K562 treated with DMSO at 1 percent for 24 hours (cell line): ENCODE results near the gene CDC23. TPM values are rescaled to one million over a fixed set of nuclear protein-coding genes. Genes with fewer than 3 reads are reported as not detected.

ENCODE experiments used
- total RNA-seq: library from RNA; unstranded; fragments of 300-600 nt; gene quantifications from 2 replicates; pipeline ENCODE4 v1.2.3, GENCODE V29; 2022; ENCODE audit warnings: low read depth; ENCODE audit not compliant: insufficient read depth

The CDC23 gene, protein sequence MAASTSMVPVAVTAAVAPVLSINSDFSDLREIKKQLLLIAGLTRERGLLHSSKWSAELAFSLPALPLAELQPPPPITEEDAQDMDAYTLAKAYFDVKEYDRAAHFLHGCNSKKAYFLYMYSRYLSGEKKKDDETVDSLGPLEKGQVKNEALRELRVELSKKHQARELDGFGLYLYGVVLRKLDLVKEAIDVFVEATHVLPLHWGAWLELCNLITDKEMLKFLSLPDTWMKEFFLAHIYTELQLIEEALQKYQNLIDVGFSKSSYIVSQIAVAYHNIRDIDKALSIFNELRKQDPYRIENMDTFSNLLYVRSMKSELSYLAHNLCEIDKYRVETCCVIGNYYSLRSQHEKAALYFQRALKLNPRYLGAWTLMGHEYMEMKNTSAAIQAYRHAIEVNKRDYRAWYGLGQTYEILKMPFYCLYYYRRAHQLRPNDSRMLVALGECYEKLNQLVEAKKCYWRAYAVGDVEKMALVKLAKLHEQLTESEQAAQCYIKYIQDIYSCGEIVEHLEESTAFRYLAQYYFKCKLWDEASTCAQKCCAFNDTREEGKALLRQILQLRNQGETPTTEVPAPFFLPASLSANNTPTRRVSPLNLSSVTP
- 25.8 and 29.6 TPM in 2 replicates for total RNA-seq

DNA sequence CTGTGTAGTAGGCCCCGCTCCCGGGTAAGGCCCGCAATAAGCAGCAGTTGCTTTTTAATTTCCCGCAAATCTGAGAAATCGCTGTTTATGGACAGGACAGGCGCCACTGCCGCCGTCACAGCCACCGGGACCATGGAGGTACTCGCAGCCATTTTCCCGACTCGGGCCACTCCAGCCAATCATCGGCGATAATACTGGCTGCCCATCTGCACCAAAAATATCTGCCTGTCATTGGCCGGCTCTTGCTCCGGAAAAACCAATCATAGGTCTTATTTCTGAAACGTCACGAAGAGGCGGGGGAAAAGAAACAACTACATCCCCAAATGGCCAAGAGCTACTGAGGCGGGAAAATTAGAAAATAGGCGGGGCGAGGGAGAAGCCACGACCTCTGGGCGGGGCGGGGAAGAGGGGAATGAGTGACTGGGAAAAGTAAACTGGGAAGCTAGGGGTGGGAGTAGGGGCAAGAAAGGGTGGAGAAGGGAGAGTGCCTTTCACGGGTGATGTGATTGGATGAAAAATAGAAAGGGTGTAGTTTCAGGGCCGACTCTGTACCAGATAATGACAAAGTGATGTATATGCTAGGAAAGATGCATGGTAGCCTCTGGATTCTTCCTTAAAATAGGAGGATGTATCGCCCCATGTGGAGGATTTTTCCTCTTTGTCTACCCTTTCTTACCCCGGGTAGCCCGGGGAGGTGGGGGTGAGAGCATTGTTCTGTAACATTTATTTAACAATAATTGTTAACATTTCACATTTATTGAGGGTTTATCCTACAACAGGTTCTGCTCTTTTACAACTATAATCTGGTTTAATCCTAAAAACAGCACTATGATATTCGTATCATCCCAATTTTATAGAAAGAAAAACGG, at the start of gene CDC23:
Gene CDC23, minus strand, starts transcription at position 163 of the 869 bp plus-strand sequence. Its CDS starts 11 bp downstream, at position 152.

DNA sequence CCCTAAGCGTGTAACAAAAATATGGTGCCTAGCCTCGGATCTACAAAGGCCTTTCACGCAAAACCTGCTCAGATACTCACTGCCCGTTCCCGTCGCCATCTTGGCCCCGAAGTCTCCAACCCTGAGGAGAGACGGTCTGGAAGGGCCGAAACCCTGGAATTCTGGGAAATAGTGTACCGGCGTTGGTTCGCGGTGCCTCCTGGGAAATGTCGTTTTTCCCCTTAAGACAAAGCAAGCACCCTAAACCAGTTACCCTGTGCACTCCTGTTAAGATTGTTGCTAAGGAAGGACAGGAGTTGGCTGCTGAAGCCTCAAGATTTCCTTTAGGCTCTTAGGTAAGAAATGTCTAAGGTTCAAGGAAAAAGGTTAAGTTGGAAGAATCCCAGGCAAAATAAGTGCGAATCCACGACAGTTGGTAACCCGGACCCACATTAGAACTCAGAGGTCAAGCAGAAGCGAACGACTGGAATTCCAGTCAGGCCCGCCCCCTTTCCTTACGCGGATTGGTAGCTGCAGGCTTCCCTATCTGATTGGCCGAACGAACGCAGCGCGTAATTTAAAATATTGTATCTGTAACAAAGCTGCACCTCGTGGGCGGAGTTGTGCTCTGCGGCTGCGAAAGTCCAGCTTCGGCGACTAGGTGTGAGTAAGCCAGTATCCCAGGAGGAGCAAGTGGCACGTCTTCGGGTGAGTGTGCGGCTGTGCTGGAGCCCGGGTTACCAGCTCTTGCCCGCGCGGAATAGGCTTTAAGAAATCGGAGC, 34.4 kb downstream of the CDC23 start, which contains the start of the genes BRD8 and KIF20A:
Gene BRD8, minus strand, starts transcription at position 115 of the 761 bp plus-strand sequence. Its CDS starts 16 bp downstream, at position 99.
Gene KIF20A, plus strand, starts transcription at position 597 of the 761 bp plus-strand sequence. CDS start 569 bp downstream, outside the sequence.

DNA sequence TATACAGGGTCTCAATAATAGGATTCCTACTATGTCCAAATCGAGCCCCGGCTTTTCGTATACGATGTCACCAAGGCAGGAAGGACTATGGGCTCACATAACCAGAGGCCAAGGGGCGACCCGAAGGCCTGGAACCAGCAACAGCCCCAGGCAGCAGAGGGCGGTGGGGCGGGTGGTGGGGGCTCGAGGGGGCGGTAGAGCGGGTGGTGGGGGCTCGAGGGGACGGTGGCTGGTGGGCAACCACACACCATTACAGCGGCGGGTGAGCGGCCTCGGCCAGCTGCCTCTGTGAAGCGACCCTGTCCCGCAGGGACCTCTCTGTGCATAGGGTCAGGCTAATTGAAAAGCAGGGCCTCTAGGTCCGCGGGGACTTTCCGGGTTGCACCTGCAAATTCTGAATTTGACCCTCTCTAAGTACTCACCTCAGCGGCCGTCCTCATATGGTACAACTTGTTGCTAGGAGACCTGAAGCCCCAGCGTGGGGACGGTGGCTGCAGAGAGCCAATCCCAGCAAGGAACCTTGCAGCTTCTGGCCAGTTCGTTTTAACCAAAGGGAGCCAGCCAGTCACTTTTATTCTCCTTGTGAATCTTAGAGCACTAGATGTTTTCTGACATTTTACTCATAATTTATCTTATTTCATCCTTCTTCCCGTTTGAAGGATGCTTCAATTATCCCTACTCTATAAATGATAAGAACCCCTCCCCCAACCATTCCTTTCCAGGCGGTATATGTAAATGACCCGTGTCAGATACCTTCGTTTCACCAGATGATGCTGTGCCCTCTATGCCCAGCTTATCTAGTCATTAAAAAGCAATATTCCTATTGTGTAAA, 74.0 kb downstream of the CDC23 start, which contains the start of gene NME5:
Gene NME5, minus strand, starts transcription at position 480 of the 832 bp plus-strand sequence. CDS start 648 bp downstream, outside the sequence.

Other genes starting within 250 kb of the CDC23 start
- 9.6 and 13.9 TPM in 2 replicates for gene FAM13B, start 180.2 kb downstream of the CDC23 start, total RNA-seq
- gene WNT8A, start 129.3 kb downstream of the CDC23 start, total RNA-seq = not detected in 2 replicates
- gene NME5, start 73.9 kb downstream of the CDC23 start, total RNA-seq = not detected in 2 replicates
- 74.3 and 78.1 TPM in 2 replicates for gene BRD8, start 34.7 kb downstream of the CDC23 start, total RNA-seq
- gene KIF20A, start 34.2 kb downstream of the CDC23 start, total RNA-seq = 35.3 and 39.0 TPM in 2 replicates
- gene GFRA3, start 61.3 kb upstream of the CDC23 start, total RNA-seq = not detected in 2 replicates
- 35.8 and 39.8 TPM in 2 replicates for gene CDC25C, start 118.5 kb upstream of the CDC23 start, total RNA-seq
- gene FAM53C, start 124.9 kb upstream of the CDC23 start, total RNA-seq = 49.6 and 54.5 TPM in 2 replicates
- gene KDM3B, start 139.4 kb upstream of the CDC23 start, total RNA-seq = 37.3 and 43.6 TPM in 2 replicates
- 2.1 TPM in 2 replicates for gene REEP2, start 225.7 kb upstream of the CDC23 start, total RNA-seq